ENCODE measurements around the gene MYO9A.

DNA sequence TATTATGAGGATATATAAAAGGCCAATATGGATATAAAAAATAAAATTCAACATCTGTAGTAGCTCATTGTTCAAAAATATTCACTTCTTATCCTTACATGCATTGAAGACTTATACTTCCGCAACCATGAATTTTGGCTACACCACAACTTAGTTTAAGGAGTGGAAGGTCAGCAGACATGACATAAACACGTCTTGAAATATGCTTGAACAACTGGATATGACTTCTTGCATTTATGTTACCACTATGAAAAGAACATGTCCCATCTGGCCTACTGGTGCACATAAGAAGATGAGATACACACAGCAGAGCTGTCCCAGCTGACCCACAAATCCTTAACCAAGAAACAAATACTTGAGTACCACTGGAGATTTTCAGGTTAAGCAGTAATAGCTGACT, 52.1 kb downstream of the MYO9A start:
- TF ChIP-seq, protein P1, sequence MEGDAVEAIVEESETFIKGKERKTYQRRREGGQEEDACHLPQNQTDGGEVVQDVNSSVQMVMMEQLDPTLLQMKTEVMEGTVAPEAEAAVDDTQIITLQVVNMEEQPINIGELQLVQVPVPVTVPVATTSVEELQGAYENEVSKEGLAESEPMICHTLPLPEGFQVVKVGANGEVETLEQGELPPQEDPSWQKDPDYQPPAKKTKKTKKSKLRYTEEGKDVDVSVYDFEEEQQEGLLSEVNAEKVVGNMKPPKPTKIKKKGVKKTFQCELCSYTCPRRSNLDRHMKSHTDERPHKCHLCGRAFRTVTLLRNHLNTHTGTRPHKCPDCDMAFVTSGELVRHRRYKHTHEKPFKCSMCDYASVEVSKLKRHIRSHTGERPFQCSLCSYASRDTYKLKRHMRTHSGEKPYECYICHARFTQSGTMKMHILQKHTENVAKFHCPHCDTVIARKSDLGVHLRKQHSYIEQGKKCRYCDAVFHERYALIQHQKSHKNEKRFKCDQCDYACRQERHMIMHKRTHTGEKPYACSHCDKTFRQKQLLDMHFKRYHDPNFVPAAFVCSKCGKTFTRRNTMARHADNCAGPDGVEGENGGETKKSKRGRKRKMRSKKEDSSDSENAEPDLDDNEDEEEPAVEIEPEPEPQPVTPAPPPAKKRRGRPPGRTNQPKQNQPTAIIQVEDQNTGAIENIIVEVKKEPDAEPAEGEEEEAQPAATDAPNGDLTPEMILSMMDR (IDR thresholded peaks at IDR 0.05): no peak
- no peak for TF ChIP-seq POLR2A (IDR thresholded peaks at IDR 0.05)

Measured in heart left ventricle (tissue), 13 donors.